Tibial nerve (tissue), 4 donors: Measurements from ENCODE around the gene SYNGAP1.

Source experiments
- EP300 ChIP-seq, 2 donors: sonication (generic); formaldehyde crosslinking; IDR thresholded peaks; one replicate each; pipeline ENCODE4 v1.6.1; 2017; ENCODE audit warnings: antibody characterized with exemption in 2 of 2, mild to moderate bottlenecking in 1 of 2
- POLR2A ChIP-seq, 2 donors: fragments of 450-650 bp; IDR thresholded peaks; one replicate each; pipeline ENCODE4 v1.6.1; 2017; ENCODE audit warnings: antibody characterized with exemption in 2 of 2, mild to moderate bottlenecking in 2 of 2, moderate library complexity in 2 of 2
- TF ChIP-seq, protein P1 (sequence below), 5 experiments: fragments of 200-600 bp in 3 of 5; fragments of 450-650 bp in 2 of 5; sonication (generic) in 3 of 5; IDR thresholded peaks; one replicate each; pipeline ENCODE4 v1.5.1; 2016 to 2019; ENCODE audit warnings: antibody characterized with exemption in 5 of 5, mild to moderate bottlenecking in 3 of 5, moderate library complexity in 2 of 5

GRCh38 chr6:33383427-33384185, 36.3 kb upstream of the SYNGAP1 start:
- no peak for TF ChIP-seq POLR2A (IDR thresholded peaks at IDR 0.05)
- TF ChIP-seq, protein P1, sequence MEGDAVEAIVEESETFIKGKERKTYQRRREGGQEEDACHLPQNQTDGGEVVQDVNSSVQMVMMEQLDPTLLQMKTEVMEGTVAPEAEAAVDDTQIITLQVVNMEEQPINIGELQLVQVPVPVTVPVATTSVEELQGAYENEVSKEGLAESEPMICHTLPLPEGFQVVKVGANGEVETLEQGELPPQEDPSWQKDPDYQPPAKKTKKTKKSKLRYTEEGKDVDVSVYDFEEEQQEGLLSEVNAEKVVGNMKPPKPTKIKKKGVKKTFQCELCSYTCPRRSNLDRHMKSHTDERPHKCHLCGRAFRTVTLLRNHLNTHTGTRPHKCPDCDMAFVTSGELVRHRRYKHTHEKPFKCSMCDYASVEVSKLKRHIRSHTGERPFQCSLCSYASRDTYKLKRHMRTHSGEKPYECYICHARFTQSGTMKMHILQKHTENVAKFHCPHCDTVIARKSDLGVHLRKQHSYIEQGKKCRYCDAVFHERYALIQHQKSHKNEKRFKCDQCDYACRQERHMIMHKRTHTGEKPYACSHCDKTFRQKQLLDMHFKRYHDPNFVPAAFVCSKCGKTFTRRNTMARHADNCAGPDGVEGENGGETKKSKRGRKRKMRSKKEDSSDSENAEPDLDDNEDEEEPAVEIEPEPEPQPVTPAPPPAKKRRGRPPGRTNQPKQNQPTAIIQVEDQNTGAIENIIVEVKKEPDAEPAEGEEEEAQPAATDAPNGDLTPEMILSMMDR (IDR thresholded peaks at IDR 0.05): no peak
- TF ChIP-seq EP300 (IDR thresholded peaks at IDR 0.05): no peak
